SU-DHL-6 (cell line): ENCODE results near the gene TMEM120B.

Experiments
- H2AFZ ChIP-seq: fragments of 200-600 bp; sonication (generic); 2 replicates; pipeline ENCODE4 v1.6.1; 2014; ENCODE audit warnings: low read depth, mild to moderate bottlenecking, moderate library complexity, mixed read lengths, antibody characterized with exemption, low read length; ENCODE audit not compliant: severe bottlenecking
- H3F3A ChIP-seq: fragments of 200-600 bp; shearing (Covaris generic); 2 replicates; pipeline ENCODE4 v1.6.0; 2016; ENCODE audit warnings: antibody characterized with exemption, mild to moderate bottlenecking; ENCODE audit not compliant: insufficient read depth
- H3K27ac ChIP-seq: fragments of 200-600 bp; sonication (generic); 2 replicates; pipeline ENCODE4 v1.5.1; 2016; ENCODE audit warnings: low read depth, mild to moderate bottlenecking, low read length, moderate library complexity, mixed read lengths
- H3K27me3 ChIP-seq: fragments of 200-600 bp; sonication (generic), shearing (Covaris generic); 2 replicates; pipeline ENCODE4 v1.6.0; 2014; ENCODE audit warnings: mild to moderate bottlenecking, low read length
- H3K36me3 ChIP-seq: fragments of 200-600 bp; sonication (generic); 2 replicates; pipeline ENCODE4 v1.6.1; 2014; ENCODE audit warnings: mild to moderate bottlenecking, low read length, mixed read lengths
- H3K4me2 ChIP-seq: fragments of 300-600, 200-600 bp; shearing (Covaris generic), sonication (generic); 2 replicates; pipeline ENCODE4 v1.6.0; 2014; ENCODE audit warnings: low read length, low read depth, mild to moderate bottlenecking; ENCODE audit not compliant: poor library complexity, severe bottlenecking
- H3K4me3 ChIP-seq: fragments of 200-600 bp; sonication (generic); 2 replicates; pipeline ENCODE4 v1.5.1; 2014; ENCODE audit warnings: antibody characterized with exemption, low read length, mild to moderate bottlenecking, mixed read lengths; ENCODE audit not compliant: insufficient read depth, poor library complexity, severe bottlenecking
- H3K79me2 ChIP-seq: fragments of 200-600 bp; sonication (generic); 2 replicates; pipeline ENCODE4 v1.6.1; 2014; ENCODE audit warnings: mild to moderate bottlenecking, low read length, moderate library complexity; ENCODE audit not compliant: insufficient read depth
- H3K9ac ChIP-seq: fragments of 200-600 bp; sonication (generic); 2 replicates; pipeline ENCODE4 v1.7.0; 2014; ENCODE audit warnings: mild to moderate bottlenecking, low read length
- H3K9me2 ChIP-seq: fragments of 200-600 bp; sonication (generic); replicated peaks from 2 replicates; pipeline ENCODE4 v1.6.1; 2014; ENCODE audit warnings: low read length; ENCODE audit not compliant: insufficient read depth
- H3K9me3 ChIP-seq: fragments of 200-600 bp; sonication (generic); 2 replicates; pipeline ENCODE4 v1.6.1; 2014; ENCODE audit warnings: low read length, mixed read lengths; ENCODE audit not compliant: insufficient read depth
- H4K20me1 ChIP-seq: fragments of 200-600 bp; sonication (generic); 2 replicates; pipeline ENCODE4 v1.6.1; 2014; ENCODE audit warnings: low read depth, mild to moderate bottlenecking, antibody characterized with exemption, low read length, moderate library complexity, mixed read lengths
- EZH2phosphoT487 ChIP-seq: fragments of 200-600 bp; sonication (generic), shearing (Covaris generic); conservative IDR thresholded peaks from 2 replicates; pipeline ENCODE4 v1.6.1; 2018; ENCODE audit warnings: mild to moderate bottlenecking, antibody characterized with exemption, low read length, moderate library complexity, mixed read lengths
- TF ChIP-seq, protein P1 (sequence below): fragments of 200-600 bp; sonication (generic); IDR thresholded peaks from one replicate; pipeline ENCODE4 v1.5.1; 2017; ENCODE audit warnings: antibody characterized with exemption, mild to moderate bottlenecking, low read length, moderate library complexity; ENCODE audit not compliant: insufficient read depth, poor library complexity, severe bottlenecking

Gene TMEM120B

DNA sequence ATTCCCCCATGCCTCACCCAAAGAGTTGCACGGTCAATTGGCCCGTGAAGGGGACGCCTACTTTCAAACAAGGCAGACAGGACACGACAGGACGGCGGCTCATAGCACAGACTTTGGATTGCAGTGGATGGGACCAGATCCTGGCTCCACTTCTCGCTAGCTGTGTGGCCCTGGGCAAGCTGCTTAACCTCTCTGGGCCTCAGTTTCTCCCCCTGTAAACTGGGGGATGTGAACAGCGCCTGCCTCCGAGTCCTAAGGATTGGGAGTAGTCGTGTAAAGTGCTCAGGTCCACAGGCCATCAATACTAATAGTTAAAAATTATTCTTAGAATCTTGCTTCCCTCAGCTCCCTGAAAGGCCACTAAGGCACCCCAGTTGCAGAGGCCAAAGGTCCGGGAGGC lies 67.9 kb downstream of the TMEM120B start:
- H3K9me2 ChIP-seq: no peaks in the 10 kb centered on the region

DNA sequence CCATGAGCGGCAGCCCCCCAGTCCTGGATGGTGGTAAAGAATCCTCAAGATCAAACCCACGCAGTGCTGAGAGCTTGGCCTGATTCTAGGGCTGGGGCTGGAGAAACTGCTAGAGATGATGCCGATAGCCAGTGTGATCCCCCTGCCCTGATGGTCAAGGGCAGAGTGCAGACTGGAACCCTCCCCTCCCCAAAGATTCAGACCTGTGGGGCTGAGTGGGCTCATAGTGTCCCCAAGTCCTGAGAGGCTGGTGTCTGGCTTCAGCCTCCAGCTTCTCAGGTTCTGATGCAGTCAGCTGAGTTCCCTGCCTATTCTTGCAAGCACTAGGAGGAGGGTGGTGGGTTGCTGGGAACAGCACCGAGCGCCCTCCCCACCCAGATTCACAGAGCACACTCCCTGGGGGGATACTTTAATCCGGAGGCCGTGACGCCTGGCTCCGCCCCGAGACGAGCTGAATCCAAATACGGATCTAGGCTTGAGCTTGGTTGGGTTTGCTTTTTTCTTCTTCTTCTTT lies 69.0 kb downstream of the TMEM120B start:
- H3K27ac ChIP-seq: peak overlapping the region; percentile 72
- no peak overlapping the region for H2AFZ ChIP-seq
- no peaks in the 10 kb centered on the region for H3K36me3 ChIP-seq
- no peak for TF ChIP-seq EZH2phosphoT487
- TF ChIP-seq, protein P1, sequence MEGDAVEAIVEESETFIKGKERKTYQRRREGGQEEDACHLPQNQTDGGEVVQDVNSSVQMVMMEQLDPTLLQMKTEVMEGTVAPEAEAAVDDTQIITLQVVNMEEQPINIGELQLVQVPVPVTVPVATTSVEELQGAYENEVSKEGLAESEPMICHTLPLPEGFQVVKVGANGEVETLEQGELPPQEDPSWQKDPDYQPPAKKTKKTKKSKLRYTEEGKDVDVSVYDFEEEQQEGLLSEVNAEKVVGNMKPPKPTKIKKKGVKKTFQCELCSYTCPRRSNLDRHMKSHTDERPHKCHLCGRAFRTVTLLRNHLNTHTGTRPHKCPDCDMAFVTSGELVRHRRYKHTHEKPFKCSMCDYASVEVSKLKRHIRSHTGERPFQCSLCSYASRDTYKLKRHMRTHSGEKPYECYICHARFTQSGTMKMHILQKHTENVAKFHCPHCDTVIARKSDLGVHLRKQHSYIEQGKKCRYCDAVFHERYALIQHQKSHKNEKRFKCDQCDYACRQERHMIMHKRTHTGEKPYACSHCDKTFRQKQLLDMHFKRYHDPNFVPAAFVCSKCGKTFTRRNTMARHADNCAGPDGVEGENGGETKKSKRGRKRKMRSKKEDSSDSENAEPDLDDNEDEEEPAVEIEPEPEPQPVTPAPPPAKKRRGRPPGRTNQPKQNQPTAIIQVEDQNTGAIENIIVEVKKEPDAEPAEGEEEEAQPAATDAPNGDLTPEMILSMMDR: no peak
- H4K20me1 ChIP-seq: no peaks in the 10 kb centered on the region
- no peaks in the 10 kb centered on the region for H3K9me3 ChIP-seq
- peaks cover 15% of the 10 kb centered on the region for H3F3A ChIP-seq
- peak overlapping the region; percentile 33 for H3K4me2 ChIP-seq
- H3K4me3 ChIP-seq: no peak overlapping the region
- peak overlapping the region; percentile 31; the same call in 1 of the 2 replicates for H3K9ac ChIP-seq
- no peaks in the 10 kb centered on the region for H3K9me2 ChIP-seq
- H3K79me2 ChIP-seq: peaks cover 19% of the 10 kb centered on the region
- H3K27me3 ChIP-seq: no peaks in the 10 kb centered on the region

More for the DNA sequence above, 67.9 kb downstream of the TMEM120B start:
- Histone ChIP-seq H2AFZ (no peak overlapping the region), H3K79me2 (peaks cover 17% of the 10 kb centered on the region), H3K4me2 (no peak overlapping the region), H3K27ac (no peak overlapping the region), H3K36me3 (no peaks in the 10 kb centered on the region), H4K20me1 (no peaks in the 10 kb centered on the region), H3K4me3 (no peak overlapping the region), H3K9ac (no peak overlapping the region), H3K27me3 (no peaks in the 10 kb centered on the region), H3F3A (peaks cover 15% of the 10 kb centered on the region), H3K9me3 (no peaks in the 10 kb centered on the region)
- TF ChIP-seq EZH2phosphoT487: no peak
- TF ChIP-seq, protein P1: no peak

- Histone ChIP-seq H3K4me3 (no peak overlapping the region), H4K20me1 (no peaks in the 10 kb centered on the region), H3K9me2 (no peaks in the 10 kb centered on the region), H3K4me2 (peak overlapping the region; percentile 33), H3K36me3 (no peaks in the 10 kb centered on the region), H3K27me3 (no peaks in the 10 kb centered on the region), H3K79me2 (peaks cover 27% of the 10 kb centered on the region), H3K9me3 (no peaks in the 10 kb centered on the region), H3K27ac (peak overlapping the region; percentile 72), H3F3A (peaks cover 13% of the 10 kb centered on the region), H2AFZ (no peak overlapping the region), H3K9ac (peak overlapping the region; percentile 31)
- TF ChIP-seq EZH2phosphoT487: no peak
- TF ChIP-seq, protein P1: no peak
Observed at GRCh38 chr12:121781998-121782979, 69.7 kb downstream of the TMEM120B start.
